Osteoblast (primary cell): ENCODE data around the gene PLTP. TPM values are rescaled to one million over a fixed set of nuclear protein-coding genes. Genes with fewer than 3 reads are reported as not detected.

Source experiments
- DNase-seq: peaks from one replicate; pipeline ENCODE4 v3.0.0; 2011; ENCODE audit warnings: low spot score, mixed read lengths; ENCODE audit not compliant: insufficient read length; ENCODE audit errors: missing footprints
- H2AFZ ChIP-seq: 2 replicates; pipeline ENCODE4 v1.6.0; 2011; ENCODE audit warnings: mild to moderate bottlenecking, low read length
- H3K27ac ChIP-seq: 2 replicates; pipeline ENCODE4 v1.5.1; 2011; ENCODE audit warnings: mild to moderate bottlenecking, low read depth, low read length, moderate library complexity
- H3K27me3 ChIP-seq: 2 replicates; pipeline ENCODE4 v1.6.0; 2012; ENCODE audit warnings: mild to moderate bottlenecking, control low read depth, inconsistent platforms, low read length, moderate library complexity; ENCODE audit not compliant: insufficient read depth
- H3K36me3 ChIP-seq: 2 replicates; pipeline ENCODE4 v1.5.1; 2011; ENCODE audit warnings: mild to moderate bottlenecking, low read length, control low read depth, moderate library complexity; ENCODE audit not compliant: insufficient read depth
- H3K4me1 ChIP-seq: 2 replicates; pipeline ENCODE4 v1.5.1; 2011; ENCODE audit warnings: mild to moderate bottlenecking, low read length, control low read depth, moderate library complexity; ENCODE audit not compliant: insufficient read depth
- H3K4me2 ChIP-seq: 2 replicates; pipeline ENCODE4 v1.6.0; 2011; ENCODE audit warnings: mild to moderate bottlenecking, low read length; ENCODE audit not compliant: insufficient read depth
- H3K4me3 ChIP-seq: fragments of 200-600 bp; sonication (generic); 3 replicates; pipeline ENCODE4 v1.5.1; 2012; ENCODE audit warnings: mild to moderate bottlenecking, low read length, inconsistent platforms; ENCODE audit not compliant: insufficient read depth
- H3K79me2 ChIP-seq: 2 replicates; pipeline ENCODE4 v1.6.0; 2012; ENCODE audit warnings: mild to moderate bottlenecking, low read length, control low read depth, inconsistent platforms; ENCODE audit not compliant: insufficient read depth
- H3K9me3 ChIP-seq: 2 replicates; pipeline ENCODE4 v1.5.1; 2011; ENCODE audit warnings: low read depth, low read length, control low read depth
- H4K20me1 ChIP-seq: 2 replicates; pipeline ENCODE4 v1.6.0; 2012; ENCODE audit warnings: mild to moderate bottlenecking, low read length, control low read depth; ENCODE audit not compliant: insufficient read depth
- total RNA-seq: library from RNA; depleted of rRNA; stranded (reverse); fragments of >200 nt; gene quantifications from 2 replicates; pipeline ENCODE4 v1.2.3, GENCODE V29; 2012
- TF ChIP-seq, protein P1 (sequence below): IDR thresholded peaks from 2 replicates; pipeline ENCODE4 v1.5.1; 2011; ENCODE audit warnings: mild to moderate bottlenecking, low read depth, low read length, moderate library complexity; ENCODE audit errors: extremely low read depth

PLTP gene
- total RNA-seq, 1 donor, result 21.7 TPM

DNA sequence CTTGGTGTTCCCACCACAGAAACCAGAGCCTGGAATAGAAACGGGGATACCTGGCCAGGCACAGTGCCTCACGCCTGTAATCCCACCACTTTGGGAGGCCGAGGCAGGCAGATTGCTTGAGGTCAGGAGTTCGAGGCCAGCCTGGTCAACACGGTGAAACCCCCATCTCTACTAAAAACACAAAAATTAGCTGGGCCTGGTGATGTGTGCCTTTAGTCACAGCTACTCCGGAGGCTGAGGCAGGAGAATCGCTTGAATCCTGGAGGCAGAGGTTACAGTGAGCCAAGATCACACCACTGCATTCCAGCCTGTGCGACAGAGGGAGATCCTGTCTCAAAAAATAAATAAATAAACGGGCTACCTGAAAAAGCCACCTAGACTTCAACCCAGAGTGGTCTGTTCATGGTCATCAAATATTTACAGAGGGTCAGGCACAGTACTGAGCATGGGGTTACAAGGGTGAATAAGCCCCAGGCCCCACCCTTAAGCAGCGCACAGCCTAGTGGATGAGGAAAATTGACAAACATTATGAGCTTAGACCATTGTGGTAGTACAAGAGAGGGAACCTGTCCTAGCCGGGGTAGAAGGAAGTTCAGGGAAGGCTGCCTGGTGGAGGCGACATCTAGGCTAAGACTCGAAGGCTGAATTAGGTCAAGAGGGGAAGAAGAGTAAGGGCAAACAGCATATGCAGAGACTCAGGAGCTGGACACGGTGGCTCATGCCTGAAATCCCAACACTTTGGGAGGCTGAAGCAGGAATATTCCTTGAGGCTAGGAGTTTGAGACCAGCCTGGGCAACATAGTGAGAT lies 15.3 kb upstream of the PLTP start:
- Histone ChIP-seq H3K9me3 (no peaks in the 10 kb centered on the region), H3K36me3 (no peaks in the 10 kb centered on the region), H3K27me3 (no peaks in the 10 kb centered on the region), H3K79me2 (peaks cover 5% of the 10 kb centered on the region), H3K4me2 (no peak overlapping the region), H3K4me3 (no peak overlapping the region), H3K27ac (no peak overlapping the region), H2AFZ (no peak overlapping the region), H3K4me1 (peaks cover 6% of the 10 kb centered on the region), H4K20me1 (peaks cover 20% of the 10 kb centered on the region)
- TF ChIP-seq, protein P1, sequence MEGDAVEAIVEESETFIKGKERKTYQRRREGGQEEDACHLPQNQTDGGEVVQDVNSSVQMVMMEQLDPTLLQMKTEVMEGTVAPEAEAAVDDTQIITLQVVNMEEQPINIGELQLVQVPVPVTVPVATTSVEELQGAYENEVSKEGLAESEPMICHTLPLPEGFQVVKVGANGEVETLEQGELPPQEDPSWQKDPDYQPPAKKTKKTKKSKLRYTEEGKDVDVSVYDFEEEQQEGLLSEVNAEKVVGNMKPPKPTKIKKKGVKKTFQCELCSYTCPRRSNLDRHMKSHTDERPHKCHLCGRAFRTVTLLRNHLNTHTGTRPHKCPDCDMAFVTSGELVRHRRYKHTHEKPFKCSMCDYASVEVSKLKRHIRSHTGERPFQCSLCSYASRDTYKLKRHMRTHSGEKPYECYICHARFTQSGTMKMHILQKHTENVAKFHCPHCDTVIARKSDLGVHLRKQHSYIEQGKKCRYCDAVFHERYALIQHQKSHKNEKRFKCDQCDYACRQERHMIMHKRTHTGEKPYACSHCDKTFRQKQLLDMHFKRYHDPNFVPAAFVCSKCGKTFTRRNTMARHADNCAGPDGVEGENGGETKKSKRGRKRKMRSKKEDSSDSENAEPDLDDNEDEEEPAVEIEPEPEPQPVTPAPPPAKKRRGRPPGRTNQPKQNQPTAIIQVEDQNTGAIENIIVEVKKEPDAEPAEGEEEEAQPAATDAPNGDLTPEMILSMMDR, result no peak
- no peak for DNase-seq

DNA sequence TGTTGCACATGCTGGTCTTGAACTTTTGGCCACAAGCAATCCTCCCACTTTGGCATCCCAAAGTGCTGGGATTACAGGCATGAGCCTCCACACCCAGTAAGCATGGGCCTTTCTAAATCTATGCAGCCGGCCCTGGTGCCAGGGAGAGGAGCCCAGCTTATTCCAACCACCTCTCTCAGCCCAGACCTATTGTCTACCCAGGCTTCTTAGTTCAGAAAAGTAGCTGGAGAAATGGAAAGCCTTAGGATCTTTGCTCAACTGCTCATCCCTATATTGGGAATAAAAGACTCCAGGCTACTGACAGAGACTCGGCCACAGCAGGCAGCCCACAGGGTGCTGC lies 14.7 kb upstream of the PLTP start:
- DNase-seq, result peak; percentile 60

DNA sequence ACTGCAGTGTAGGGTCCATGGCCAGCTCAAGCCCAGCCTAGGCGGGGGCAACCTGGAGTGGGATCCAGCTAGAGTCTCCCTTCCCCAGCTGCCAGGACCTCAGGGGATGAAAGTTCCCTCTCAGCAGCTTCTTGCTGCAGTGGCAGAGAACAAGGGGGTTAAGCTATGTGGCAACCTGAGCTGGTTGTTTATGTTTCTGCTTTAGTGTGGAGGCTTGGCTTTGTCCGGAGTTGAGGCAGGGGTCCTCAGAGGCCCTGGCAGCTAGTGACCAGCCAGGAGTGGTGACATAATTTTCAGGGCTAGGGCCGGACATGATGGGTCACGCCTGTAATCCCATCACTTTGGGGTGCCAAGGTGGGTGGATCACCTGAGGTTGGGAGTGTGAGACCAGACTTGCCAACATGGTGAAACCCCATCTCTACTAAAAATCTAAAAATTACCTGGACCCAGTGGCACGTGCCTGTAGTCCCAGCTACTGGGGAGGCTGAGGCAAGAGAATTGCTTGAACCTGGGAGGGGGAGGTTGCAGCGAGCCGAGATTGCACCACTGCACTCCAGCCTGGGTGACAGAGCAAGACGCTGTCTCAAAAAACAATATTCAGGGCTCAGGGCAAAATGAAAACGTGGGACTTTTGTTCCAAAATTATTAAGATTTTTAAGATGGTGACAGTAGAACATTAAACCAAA lies 14.0 kb upstream of the PLTP start:
- H3K4me3 ChIP-seq, result no peak overlapping the region
- H3K4me2 ChIP-seq, result no peak overlapping the region
- TF ChIP-seq, protein P1, result no peak
- no peak overlapping the region for H2AFZ ChIP-seq
- H3K79me2 ChIP-seq, result no peaks in the 10 kb centered on the region
- peaks cover 14% of the 10 kb centered on the region for H4K20me1 ChIP-seq
- H3K9me3 ChIP-seq, result no peaks in the 10 kb centered on the region
- H3K27me3 ChIP-seq, result no peaks in the 10 kb centered on the region
- peaks cover 11% of the 10 kb centered on the region for H3K4me1 ChIP-seq
- H3K27ac ChIP-seq, result no peak overlapping the region
- no peak for DNase-seq
- no peaks in the 10 kb centered on the region for H3K36me3 ChIP-seq

More for the DNA sequence above, 14.7 kb upstream of the PLTP start:
- Histone ChIP-seq H3K4me1 (peaks cover 8% of the 10 kb centered on the region), H4K20me1 (peaks cover 20% of the 10 kb centered on the region), H3K27me3 (no peaks in the 10 kb centered on the region), H3K79me2 (peaks cover 2% of the 10 kb centered on the region), H3K36me3 (no peaks in the 10 kb centered on the region), H3K9me3 (no peaks in the 10 kb centered on the region), H2AFZ (no peak overlapping the region), H3K4me2 (no peak overlapping the region), H3K4me3 (no peak overlapping the region), H3K27ac (no peak overlapping the region)
- TF ChIP-seq, protein P1, result no peak
